KBM-7 (cell line): ENCODE results near the gene CDK2AP2.
"Not testable (repeated sequence)": the region's sequence is repeated elsewhere in the genome, so short reads cannot be mapped to it uniquely, and the experiment has no call there.

Experiments used
- DNase-seq: peaks from one replicate; pipeline ENCODE4 v3.0.0-alpha.2; 2015
- in situ Hi-C: fragments of 300-500 bp; cut with MboI; formaldehyde crosslinking; loops from 2 replicates; pipeline ENCODE4 v1.14.3; 2020; ENCODE audit warnings: low sequenced_read_pairs, low pct_unique_long_range_greater_than_20kb, mixed read lengths

CDK2AP2 gene

DNA sequence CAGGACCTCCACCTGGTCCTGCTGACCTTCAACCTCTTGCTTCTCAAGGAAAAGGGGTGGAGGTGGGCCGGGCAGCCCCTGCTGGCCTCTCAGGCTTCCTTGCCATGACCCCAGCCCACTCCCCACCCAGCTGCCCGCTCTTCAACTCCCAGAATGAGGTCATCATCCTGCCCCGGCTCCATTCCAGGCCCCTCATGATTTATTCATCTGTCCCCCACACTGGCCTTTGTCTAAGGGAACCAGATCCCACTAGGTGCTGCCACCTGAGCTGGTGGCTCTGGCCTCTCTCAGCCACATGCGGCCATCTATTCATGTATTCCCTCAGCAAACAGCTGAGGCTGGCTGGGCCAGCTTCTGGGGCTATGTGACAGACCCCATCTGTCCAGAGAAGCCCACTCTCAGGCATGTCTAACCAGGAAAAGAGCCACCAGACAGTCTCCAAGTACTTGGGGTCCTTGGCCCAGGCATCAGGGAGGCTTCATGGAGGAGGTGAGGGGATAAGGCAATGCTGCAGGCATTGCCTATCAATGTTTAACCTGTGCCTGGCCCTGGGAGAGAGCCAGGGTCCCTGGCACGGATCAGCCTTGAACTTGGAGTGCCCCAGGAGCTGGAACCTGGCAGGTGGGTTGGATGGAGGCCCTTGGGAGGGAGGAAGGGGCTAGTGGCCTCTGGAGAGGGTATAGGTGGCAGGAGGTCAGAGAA lies 17.5 kb upstream of the CDK2AP2 start:
- DNase-seq = no peak
- in situ Hi-C loops = no loop called here

DNA sequence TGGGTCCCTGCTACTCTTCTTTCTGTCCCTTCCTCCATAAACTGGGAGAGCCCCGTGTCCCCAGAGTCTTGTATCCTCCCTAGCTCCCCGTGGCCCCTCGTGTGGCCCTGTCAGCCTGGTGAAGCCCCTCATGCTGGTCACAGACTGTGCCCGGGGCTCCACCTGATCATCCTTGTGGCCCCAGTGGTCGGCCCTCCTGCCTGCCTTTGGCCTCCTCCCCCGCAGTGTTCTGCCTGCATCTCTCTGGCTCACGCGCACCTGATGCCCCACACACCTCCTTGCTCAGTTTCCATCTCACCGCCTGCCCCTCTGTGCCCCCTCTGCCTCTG lies 16.5 kb upstream of the CDK2AP2 start:
- in situ Hi-C loops = no loop called here
- no peak for DNase-seq

DNA sequence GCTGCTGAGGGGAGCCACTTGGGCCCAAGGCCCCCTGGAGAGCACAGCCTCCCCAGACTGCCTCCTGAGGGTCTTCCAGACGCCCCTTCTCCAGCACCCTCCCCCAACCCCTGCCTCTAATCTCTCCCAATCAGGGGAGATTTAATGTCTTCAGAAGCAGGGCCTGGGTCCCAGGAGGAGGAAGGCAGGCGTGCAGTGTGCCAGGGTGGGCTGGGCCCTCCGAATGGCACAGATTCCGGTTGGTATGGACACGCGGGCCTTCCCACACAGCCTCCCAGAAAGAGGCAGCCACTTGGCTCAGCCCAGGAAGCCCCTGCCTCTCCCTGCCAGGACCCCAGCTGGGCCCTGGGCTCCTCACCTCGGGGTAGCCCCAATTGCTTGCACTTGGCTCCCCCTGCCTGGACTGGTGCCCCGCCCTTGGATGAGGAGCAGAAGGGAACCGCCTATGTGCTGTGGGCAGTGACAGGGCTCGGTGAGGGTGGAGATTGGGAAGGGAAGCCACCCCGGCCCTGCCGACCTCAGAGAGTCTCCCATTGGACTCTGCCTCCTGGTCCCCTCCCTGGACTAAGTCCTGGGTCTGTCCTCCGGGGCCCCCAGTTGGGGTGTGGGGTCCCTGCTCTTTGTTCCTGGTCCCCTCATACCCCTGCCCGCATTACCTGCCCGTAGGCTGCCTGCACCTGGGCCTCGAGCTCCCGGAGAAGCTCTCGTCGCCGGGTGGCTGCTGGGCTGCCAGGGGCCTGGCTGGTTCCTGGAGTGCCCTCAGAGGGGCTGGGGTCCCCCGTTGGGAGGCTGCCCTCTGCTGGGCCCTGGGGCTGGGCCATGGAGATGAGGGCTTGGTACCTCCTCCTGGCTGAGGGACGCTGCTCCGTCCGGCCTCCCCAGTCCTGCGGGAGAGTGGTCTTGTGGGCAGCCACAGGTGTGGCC lies 15.9 kb upstream of the CDK2AP2 start:
- DNase-seq = no peak
- in situ Hi-C loops = no loop called here

DNA sequence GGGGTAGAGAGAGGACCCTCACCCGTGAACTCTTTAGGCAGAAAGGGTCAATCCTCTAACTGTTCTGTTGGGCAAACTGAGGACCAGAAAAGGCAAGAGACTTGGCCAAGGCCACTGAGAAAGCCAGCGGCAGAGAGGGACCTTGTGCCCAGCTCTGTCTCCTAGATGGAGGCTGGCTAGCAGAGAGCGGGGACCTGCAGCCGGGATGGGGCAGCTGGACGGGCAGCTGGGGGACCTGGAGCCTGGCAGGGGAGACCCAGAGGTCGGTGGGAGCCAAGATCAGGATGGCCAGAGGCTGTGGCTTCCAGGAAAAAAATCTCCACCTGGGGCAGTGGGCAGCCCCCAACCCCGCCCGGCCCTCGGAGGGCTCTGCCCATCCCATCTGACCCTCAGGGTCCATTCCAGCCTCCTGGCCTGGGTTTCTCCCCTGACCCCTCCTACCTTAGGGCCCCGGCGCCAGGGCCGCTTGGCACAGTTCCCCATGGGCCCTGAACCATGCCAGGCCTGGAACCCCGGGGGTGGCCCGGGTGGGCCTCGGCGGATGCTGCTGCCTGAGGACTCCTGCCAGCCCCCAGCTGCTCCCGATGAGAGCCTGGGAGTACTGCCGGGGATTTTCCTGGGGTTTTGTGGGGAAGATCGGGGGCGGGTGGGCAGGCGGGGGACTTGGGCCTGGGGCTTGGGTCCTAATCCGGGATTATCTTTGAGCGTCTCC lies 15.0 kb upstream of the CDK2AP2 start, which contains the start of gene CABP2:
CABP2 (minus strand) TSS at position 603 of the 712 bp plus-strand sequence; CDS start at position 483, 120 bp downstream.
- in situ Hi-C loops = no loop called here
- no peak for DNase-seq

GRCh38 chr11:67522338-67522737 lies 14.4 kb upstream of the CDK2AP2 start:
- no peak for DNase-seq

DNA sequence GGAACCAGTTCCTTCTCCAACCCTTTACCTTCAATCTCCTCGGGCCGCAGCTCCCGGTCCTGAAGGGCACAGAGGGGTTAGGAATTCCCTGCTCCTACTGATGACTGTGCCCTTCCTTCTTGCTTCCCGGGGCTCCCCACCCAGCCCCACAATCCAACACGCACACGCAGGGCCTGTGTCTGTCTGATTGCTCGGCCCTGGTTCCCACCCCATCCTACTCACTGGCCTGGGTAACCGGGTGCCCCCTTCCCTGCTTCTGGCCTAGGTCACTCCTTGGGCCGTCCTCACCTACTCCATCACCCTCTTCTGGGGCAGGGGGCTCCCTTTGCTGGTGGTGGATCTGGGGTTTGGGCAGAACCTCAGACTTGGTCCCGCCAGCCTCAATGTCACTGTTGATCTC lies 14.0 kb upstream of the CDK2AP2 start:
- no peak for DNase-seq
- in situ Hi-C loops = no loop called here

More at GRCh38 chr11:67522338-67522737, 14.4 kb upstream of the CDK2AP2 start:
- in situ Hi-C loops = no loop called here

GRCh38 chr11:67520856-67521824 lies 13.2 kb upstream of the CDK2AP2 start:
- in situ Hi-C loops = no loop called here
- no peak for DNase-seq

GRCh38 chr11:67519726-67520125 lies 11.8 kb upstream of the CDK2AP2 start:
- in situ Hi-C loops = no loop called here
- no peak for DNase-seq

GRCh38 chr11:67517784-67518552 lies 10.0 kb upstream of the CDK2AP2 start:
- no peak for DNase-seq
- in situ Hi-C loops = no loop called here

DNA sequence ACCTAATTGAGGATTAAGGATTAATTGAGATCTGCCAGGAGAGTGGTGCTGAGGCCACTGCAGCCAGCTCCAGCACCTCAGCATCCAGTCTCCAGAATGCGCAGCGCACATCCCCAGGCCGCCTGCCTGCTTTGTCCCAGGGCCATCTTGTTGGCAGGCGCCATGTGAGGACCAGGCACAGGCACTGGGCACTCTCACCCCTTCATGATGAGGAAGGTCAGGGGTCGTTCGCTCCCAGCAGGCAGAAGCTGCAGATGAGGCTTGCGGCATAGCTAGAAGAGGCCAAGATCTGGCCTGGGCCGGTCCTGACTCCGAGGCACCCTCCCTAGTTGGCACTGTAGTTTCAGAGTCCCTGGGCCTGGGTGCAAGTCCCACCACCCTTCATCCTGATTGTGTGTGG lies 8.8 kb upstream of the CDK2AP2 start:
- in situ Hi-C loops = no loop called here
- DNase-seq = no peak

- in situ Hi-C loops = no loop called here
- no peak for DNase-seq
Measured at GRCh38 chr11:67514116-67514515, 6.2 kb upstream of the CDK2AP2 start.

DNA sequence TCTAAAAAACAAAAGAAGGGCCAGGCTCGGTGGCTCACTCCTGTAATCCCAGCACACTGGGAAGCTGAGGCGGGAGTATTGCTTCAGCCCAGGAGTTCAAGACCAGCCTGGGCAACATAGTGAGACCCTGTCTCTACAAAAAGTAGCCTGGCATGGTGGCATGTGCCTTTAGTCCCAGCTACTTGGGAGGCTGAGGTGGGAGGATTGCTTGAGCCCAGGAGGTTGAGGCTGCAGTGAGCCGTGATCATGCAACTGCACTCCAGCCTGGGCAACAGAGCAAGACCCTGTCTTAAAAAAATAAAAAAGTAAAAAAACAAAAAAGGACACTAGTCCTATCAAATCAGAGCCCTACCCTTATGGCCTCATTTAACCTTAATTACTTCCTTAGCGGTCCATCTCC lies 3.6 kb upstream of the CDK2AP2 start:
- in situ Hi-C loops = not testable (repeated sequence)

GRCh38 chr11:67510023-67510345 lies 2.0 kb upstream of the CDK2AP2 start:
- no peak for DNase-seq
- in situ Hi-C loops = no loop called here

More for the DNA sequence above, 3.6 kb upstream of the CDK2AP2 start:
- DNase-seq = not testable (repeated sequence)

DNA sequence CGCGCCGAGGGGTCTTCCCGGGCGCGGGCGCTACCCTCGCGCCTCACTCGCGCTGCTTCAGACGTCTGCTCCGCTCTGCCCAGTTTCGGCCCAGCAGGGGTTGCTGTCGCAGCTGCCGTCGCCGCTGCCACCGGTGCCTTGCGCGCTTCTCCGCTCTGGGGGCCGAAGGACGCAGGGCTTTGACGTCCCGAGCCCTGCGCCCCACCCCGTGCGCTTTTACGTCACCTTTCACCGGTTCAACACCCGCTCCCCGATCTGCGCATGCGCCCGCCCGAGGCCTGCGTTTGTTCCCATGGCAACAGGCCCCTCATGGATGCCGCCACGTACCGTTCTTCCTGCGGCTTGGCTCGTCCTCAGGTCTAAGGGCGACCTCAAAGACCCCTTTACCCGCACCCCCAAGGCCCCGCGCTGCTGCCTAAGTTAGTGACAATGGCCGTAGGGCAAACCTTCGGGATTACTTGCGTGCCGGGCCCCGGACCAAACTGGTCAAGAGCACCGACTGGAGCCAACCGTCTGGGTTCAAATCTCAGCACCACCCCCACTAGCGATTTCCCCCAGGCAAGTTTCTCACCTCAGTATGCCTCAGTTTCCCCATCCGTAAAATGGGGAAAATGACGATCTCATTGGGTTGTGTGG lies 642 bp upstream of the CDK2AP2 start:
- peak; percentile 96 for DNase-seq
- in situ Hi-C loops = no loop called here

GRCh38 chr11:67507242-67507863 lies 609 bp downstream of the CDK2AP2 start:
- DNase-seq = no peak
- in situ Hi-C loops = no loop called here

- DNase-seq = no peak
- in situ Hi-C loops = no loop called here
Measured at GRCh38 chr11:67506426-67507051, 1.4 kb downstream of the CDK2AP2 start.
